Panc1 (cell line): Measurements from ENCODE around the gene SULF2. TPM values are rescaled to one million over a fixed set of nuclear protein-coding genes. Genes with fewer than 3 reads are reported as not detected.

Experiments used
- ATAC-seq: fragments of 200-7000 bp; cut with Tn5 transposase; 2 replicates; pipeline ENCODE4 v1.9.1; 2020; ENCODE audit warnings: mild to moderate bottlenecking, moderate library complexity
- BruUV-seq: library from RNA; stranded (reverse); fragments of 400-500 nt; replicated peaks from 2 replicates; lab custom pipeline; 2021; lab: Mats Ljungman, UMichigan
- CTCF ChIA-PET: fragments of 300-600 bp; sonication (Branson Sonifier 250); formaldehyde crosslinking; loops from one replicate; lab custom pipeline; 2022; ENCODE audit warnings: antibody characterized with exemption; lab: Charles Lee
- POLR2A ChIA-PET: fragments of 300-600 bp; sonication (Branson Sonifier 250); formaldehyde crosslinking; loops from one replicate; lab custom pipeline; 2022; ENCODE audit warnings: antibody characterized with exemption; lab: Charles Lee
- DNase-seq: peaks from one replicate; pipeline ENCODE4 v3.0.0-alpha.2; 2010; ENCODE audit warnings: low read depth, low spot score
- H3K27ac ChIP-seq: 2 replicates; pipeline ENCODE4 v1.5.1; 2011; ENCODE audit warnings: mild to moderate bottlenecking, low read length, inconsistent platforms
- H3K27me3 ChIP-seq: fragments of 200-500 bp; sonication (Bioruptor generic); 2 replicates; pipeline ENCODE4 v1.6.0; 2014; ENCODE audit warnings: low read length, inconsistent platforms; ENCODE audit not compliant: control insufficient read depth, insufficient read depth
- H3K36me3 ChIP-seq: fragments of 200-500 bp; sonication (Bioruptor generic); 2 replicates; pipeline ENCODE4 v1.5.1; 2014; ENCODE audit warnings: inconsistent platforms, mild to moderate bottlenecking, low read length, moderate library complexity; ENCODE audit not compliant: control insufficient read depth, insufficient read depth
- H3K4me1 ChIP-seq: 2 replicates; pipeline ENCODE4 v1.5.1; 2011; ENCODE audit warnings: inconsistent platforms, mild to moderate bottlenecking, low read length, moderate library complexity; ENCODE audit not compliant: control insufficient read depth, insufficient read depth
- H3K4me3 ChIP-seq, 2 experiments: 2 replicates each; pipeline ENCODE4 v1.5.1; 2011 to 2012; ENCODE audit warnings: low read depth in 2 of 2, low read length in 2 of 2, mild to moderate bottlenecking in 2 of 2, inconsistent platforms in 1 of 2, moderate library complexity in 1 of 2
- H3K9me3 ChIP-seq: fragments of 200-500 bp; sonication (Bioruptor generic); 2 replicates; pipeline ENCODE4 v1.5.1; 2014; ENCODE audit warnings: low read depth, mild to moderate bottlenecking, inconsistent platforms, low read length, moderate library complexity; ENCODE audit not compliant: control insufficient read depth, insufficient read depth
- POLR2AphosphoS5 ChIP-seq: IDR thresholded peaks from 2 replicates; pipeline ENCODE4 v1.6.1; 2012; ENCODE audit warnings: mild to moderate bottlenecking, low read depth, low read length, moderate library complexity
- REST ChIP-seq, 2 experiments: IDR thresholded peaks; 2 replicates each; pipeline ENCODE4 v1.6.1; 2011 to 2012; ENCODE audit warnings: low read depth in 2 of 2, control low read depth in 1 of 2, low read length in 1 of 2, mild to moderate bottlenecking in 1 of 2, moderate library complexity in 1 of 2; ENCODE audit not compliant: insufficient read depth in 1 of 2
- SIN3A ChIP-seq: IDR thresholded peaks from 2 replicates; pipeline ENCODE4 v1.6.1; 2012; ENCODE audit warnings: low read depth, mild to moderate bottlenecking, low read length, moderate library complexity, borderline replicate concordance; ENCODE audit not compliant: insufficient read depth
- TCF7L2 ChIP-seq: IDR thresholded peaks from 2 replicates; pipeline ENCODE4 v1.6.1; 2011; ENCODE audit warnings: mild to moderate bottlenecking, low read depth, low read length, inconsistent platforms
- in situ Hi-C: cut with HindIII; loops from 2 replicates; pipeline ENCODE4 v1.10.0; 2016; ENCODE audit warnings: low sequenced_read_pairs, low pct_unique_long_range_greater_than_20kb
- intact Hi-C: fragments of 100-400 bp; cut with micrococcal nuclease; formaldehyde crosslinking; loops from one replicate; pipeline ENCODE4 v1.10.0; 2022; ENCODE audit not compliant: unreplicated experiment
- total RNA-seq: library from RNA; stranded (reverse); gene quantifications from one replicate; pipeline ENCODE4 v1.2.1, GENCODE V29; 2021; ENCODE audit not compliant: unreplicated experiment
- TF ChIP-seq, protein P1 (sequence below): fragments of 450-650 bp; IDR thresholded peaks from 2 replicates; pipeline ENCODE4 v1.5.1; 2017; ENCODE audit warnings: mild to moderate bottlenecking

The SULF2 gene
- total RNA-seq, 1 experiment from 2014 or later = 1.4 TPM

- in situ Hi-C loops (no loop called here), intact Hi-C loops (no loop called here)
- H3K4me3 ChIP-seq = no peak overlapping the region
- ChIA-PET CTCF (interaction anchor here (1.2 kb wide), 1 partner anchor 8 kb away, joined by 3 read pairs; no protein-coding TSS in a partner anchor), POLR2A (interaction anchor here (0.6 kb wide), 3 partner anchors 10 to 866 kb away, joined by 3 read pairs; no protein-coding TSS in a partner anchor)
- TF ChIP-seq POLR2AphosphoS5 = no peak
- no peak for TF ChIP-seq REST (IDR thresholded peaks at IDR 0.05; ENCODE audit: insufficient read depth in 1 of 2, low read depth in 2 of 2, low read length in 1 of 2)
- H3K9me3 ChIP-seq = no peaks in the 10 kb centered on the region
- no peak for ATAC-seq
- H3K36me3 ChIP-seq = no peaks in the 10 kb centered on the region
- BruUV-seq = no TSS peak
- H3K27ac ChIP-seq = no peak overlapping the region
- H3K27me3 ChIP-seq = no peaks in the 10 kb centered on the region
- DNase-seq = no peak
- H3K4me1 ChIP-seq = no peaks in the 10 kb centered on the region
Measured at GRCh38 chr20:47669927-47670890, 115.1 kb downstream of the SULF2 start.

DNA sequence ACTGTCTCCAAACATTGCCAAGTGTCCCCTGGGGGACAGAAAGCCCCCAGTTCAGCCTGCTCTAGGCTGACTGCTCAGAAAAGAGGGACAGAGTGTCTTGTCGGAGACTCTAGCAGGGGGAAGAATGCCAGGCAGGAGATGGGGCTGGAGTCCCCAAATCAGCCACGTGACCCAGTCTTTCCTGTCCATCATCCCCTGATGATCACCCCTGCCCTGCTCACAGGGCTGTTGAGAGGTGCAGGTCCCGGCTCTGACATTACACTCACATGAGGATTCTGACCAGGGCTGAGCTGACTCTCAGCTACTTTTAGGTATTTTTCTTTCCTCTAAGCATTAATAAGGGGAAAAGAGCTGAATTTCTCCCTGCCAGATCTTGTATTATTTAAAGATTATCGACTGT, 115.8 kb downstream of the SULF2 start:
- in situ Hi-C loops = no loop called here
- H3K4me1 ChIP-seq = no peaks in the 10 kb centered on the region
- ATAC-seq (no peak), DNase-seq (no peak)
- no peaks in the 10 kb centered on the region for H3K27me3 ChIP-seq
- no peaks in the 10 kb centered on the region for H3K36me3 ChIP-seq
- CTCF ChIA-PET = interaction anchor here (1.2 kb wide), 1 partner anchor 9 kb away, joined by 3 read pairs; no protein-coding TSS in a partner anchor
- TF ChIP-seq SIN3A (no peak), REST (IDR thresholded peaks at IDR 0.05; ENCODE audit: insufficient read depth in 1 of 2, low read depth in 2 of 2, low read length in 1 of 2) (no peak), TCF7L2 (no peak), POLR2AphosphoS5 (no peak)
- TF ChIP-seq, protein P1, sequence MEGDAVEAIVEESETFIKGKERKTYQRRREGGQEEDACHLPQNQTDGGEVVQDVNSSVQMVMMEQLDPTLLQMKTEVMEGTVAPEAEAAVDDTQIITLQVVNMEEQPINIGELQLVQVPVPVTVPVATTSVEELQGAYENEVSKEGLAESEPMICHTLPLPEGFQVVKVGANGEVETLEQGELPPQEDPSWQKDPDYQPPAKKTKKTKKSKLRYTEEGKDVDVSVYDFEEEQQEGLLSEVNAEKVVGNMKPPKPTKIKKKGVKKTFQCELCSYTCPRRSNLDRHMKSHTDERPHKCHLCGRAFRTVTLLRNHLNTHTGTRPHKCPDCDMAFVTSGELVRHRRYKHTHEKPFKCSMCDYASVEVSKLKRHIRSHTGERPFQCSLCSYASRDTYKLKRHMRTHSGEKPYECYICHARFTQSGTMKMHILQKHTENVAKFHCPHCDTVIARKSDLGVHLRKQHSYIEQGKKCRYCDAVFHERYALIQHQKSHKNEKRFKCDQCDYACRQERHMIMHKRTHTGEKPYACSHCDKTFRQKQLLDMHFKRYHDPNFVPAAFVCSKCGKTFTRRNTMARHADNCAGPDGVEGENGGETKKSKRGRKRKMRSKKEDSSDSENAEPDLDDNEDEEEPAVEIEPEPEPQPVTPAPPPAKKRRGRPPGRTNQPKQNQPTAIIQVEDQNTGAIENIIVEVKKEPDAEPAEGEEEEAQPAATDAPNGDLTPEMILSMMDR = no peak
- no peaks in the 10 kb centered on the region for H3K9me3 ChIP-seq
- H3K27ac ChIP-seq = no peak overlapping the region
- intact Hi-C loops = no loop called here
- no peak overlapping the region for H3K4me3 ChIP-seq
- BruUV-seq = no TSS peak
- POLR2A ChIA-PET = interaction anchor here (0.6 kb wide), 1 partner anchor 11 kb away, joined by 3 read pairs; no protein-coding TSS in a partner anchor
